WERI-Rb-1 (cell line): ENCODE data around the gene NATD1.

Experiments
- DNase-seq: peaks from one replicate; pipeline ENCODE4 v3.0.0-alpha.2; 2020
- H3K27ac ChIP-seq: fragments of 250-450 bp; sonication (Bioruptor Pico); 2 replicates; pipeline ENCODE4 v1.5.1; 2020; ENCODE audit warnings: mild to moderate bottlenecking, moderate library complexity
- H3K27me3 ChIP-seq: fragments of 250-450 bp; sonication (Bioruptor Pico); 2 replicates; pipeline ENCODE4 v1.5.1; 2021; ENCODE audit warnings: mild to moderate bottlenecking, low read depth, moderate library complexity; ENCODE audit not compliant: insufficient read depth, severe bottlenecking
- H3K36me3 ChIP-seq: fragments of 250-450 bp; sonication (Bioruptor Pico); 2 replicates; pipeline ENCODE4 v1.5.1; 2020; ENCODE audit warnings: mild to moderate bottlenecking, moderate library complexity
- H3K4me3 ChIP-seq: 2 replicates; pipeline ENCODE4 v1.5.1; 2011; ENCODE audit warnings: low read depth, mild to moderate bottlenecking, control low read depth, low read length
- H3K9me3 ChIP-seq: fragments of 250-450 bp; sonication (Bioruptor Pico); 2 replicates; pipeline ENCODE4 v1.5.1; 2021; ENCODE audit warnings: mild to moderate bottlenecking, moderate library complexity; ENCODE audit not compliant: severe bottlenecking
- CTCF ChIP-seq: IDR thresholded peaks from 2 replicates; pipeline ENCODE4 v1.5.1; 2011; ENCODE audit warnings: low read depth, mild to moderate bottlenecking, control low read depth, inconsistent platforms, low read length

Gene NATD1

GRCh38 chr17:21242026-21242697 is 11.0 kb downstream of the NATD1 start:
- no peak overlapping the region for H3K27ac ChIP-seq
- TF ChIP-seq CTCF: no peak
- H3K4me3 ChIP-seq: no peak overlapping the region
- H3K9me3 ChIP-seq: no peaks in the 10 kb centered on the region
- no peaks in the 10 kb centered on the region for H3K36me3 ChIP-seq
- no peak for DNase-seq
- no peaks in the 10 kb centered on the region for H3K27me3 ChIP-seq

GRCh38 chr17:21241564-21241963 is 11.6 kb downstream of the NATD1 start:
- H3K27ac ChIP-seq: no peak overlapping the region
- H3K9me3 ChIP-seq: no peaks in the 10 kb centered on the region
- no peaks in the 10 kb centered on the region for H3K27me3 ChIP-seq
- H3K36me3 ChIP-seq: no peaks in the 10 kb centered on the region
- no peak overlapping the region for H3K4me3 ChIP-seq
- no peak for DNase-seq
- no peak for TF ChIP-seq CTCF

- Histone ChIP-seq H3K9me3 (no peaks in the 10 kb centered on the region), H3K4me3 (no peak overlapping the region), H3K27me3 (no peaks in the 10 kb centered on the region), H3K27ac (no peak overlapping the region), H3K36me3 (no peaks in the 10 kb centered on the region)
- DNase-seq: no peak
- TF ChIP-seq CTCF: no peak
These were observed 12.7 kb downstream of the NATD1 start for GRCh38 chr17:21240369-21241055.

GRCh38 chr17:21239680-21240368 is 13.4 kb downstream of the NATD1 start:
- no peak overlapping the region for H3K4me3 ChIP-seq
- H3K9me3 ChIP-seq: no peaks in the 10 kb centered on the region
- TF ChIP-seq CTCF: peak; percentile 53
- H3K27me3 ChIP-seq: no peaks in the 10 kb centered on the region
- no peaks in the 10 kb centered on the region for H3K36me3 ChIP-seq
- DNase-seq: no peak
- H3K27ac ChIP-seq: no peak overlapping the region

GRCh38 chr17:21235921-21236320 is 17.3 kb downstream of the NATD1 start:
- no peak for TF ChIP-seq CTCF
- no peak for DNase-seq
- Histone ChIP-seq H3K9me3 (peaks cover 5% of the 10 kb centered on the region), H3K27me3 (no peaks in the 10 kb centered on the region), H3K4me3 (no peak overlapping the region), H3K27ac (no peak overlapping the region), H3K36me3 (no peaks in the 10 kb centered on the region)
